NT2/D1 (cell line): Measurements from ENCODE around the gene BRINP2.

Experiments used
- YY1 ChIP-seq: IDR thresholded peaks from 2 replicates; pipeline ENCODE4 v1.6.1; 2011; ENCODE audit not compliant: insufficient read length, insufficient read depth
- ZNF274 ChIP-seq: IDR thresholded peaks from 2 replicates; pipeline ENCODE4 v1.6.1; 2011; ENCODE audit warnings: mild to moderate bottlenecking, low read depth, low read length

DNA sequence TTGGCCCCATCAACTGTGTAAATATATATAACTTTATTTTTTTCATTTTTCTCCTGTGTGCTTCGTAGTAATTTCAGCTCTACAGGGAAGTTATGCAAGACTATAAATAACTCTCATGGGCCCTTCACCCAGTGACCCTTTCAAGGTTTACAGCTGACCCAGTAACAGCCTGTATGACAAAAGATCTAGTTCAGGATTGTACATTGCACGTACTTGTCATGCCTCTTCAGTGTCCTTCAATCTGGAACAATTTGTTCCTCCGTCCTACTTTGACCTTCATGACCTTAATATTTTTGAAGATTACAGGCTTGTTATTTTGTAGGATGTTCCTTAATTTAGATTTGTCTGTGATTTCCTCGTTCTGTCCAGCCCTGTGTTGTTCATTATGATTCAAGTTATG is 40.5 kb downstream of the BRINP2 start:
- no peak for TF ChIP-seq YY1
- no peak for TF ChIP-seq ZNF274
